A549 (cell line): Measurements from ENCODE around the gene MYH7B. TPM values are rescaled to one million over a fixed set of nuclear protein-coding genes. Genes with fewer than 3 reads are reported as not detected.

ENCODE experiments used
- ATAC-seq, 2 experiments: fragments of 200-7000 bp in 1 of 2; fragments of >200 bp in 1 of 2; cut with Nextera tagmentation in 1 of 2; cut with Tn5 transposase in 1 of 2; 3 replicates each; pipeline versions ENCODE4 v1.8.0 to v1.9.1; 2018 to 2020; ENCODE audit warnings: mild to moderate bottlenecking in 1 of 2, moderate library complexity in 1 of 2
- CTCF ChIA-PET: fragments of 300-600 bp; sonication (Branson Sonifier 250); formaldehyde crosslinking; extraction: SDS; loops from one replicate; lab custom pipeline; 2021; ENCODE audit warnings: antibody characterized with exemption, inconsistent platforms; lab: Yijun Ruan, JAX
- POLR2A ChIA-PET: fragments of 350-600 bp; formaldehyde crosslinking; extraction: SDS; loops from one replicate; lab custom pipeline; 2021; ENCODE audit warnings: antibody characterized with exemption, inconsistent platforms; lab: Yijun Ruan, JAX
- DNase-seq, 2 experiments: peaks; one replicate each; pipeline versions ENCODE4 v3.0.0 to v3.0.0-alpha.2; 2011 to 2016; ENCODE audit warnings: low read depth in 1 of 2, low spot score in 1 of 2
- FAIRE-seq: peaks from 2 replicates; lab custom pipeline; 2011; peaks lifted over from hg19 to GRCh38; lab: Jason Lieb, UNC
- H3K27ac ChIP-seq, 2 experiments: fragments of >200 bp; sonication (Bioruptor Twin); formaldehyde crosslinking; 3 replicates each; pipeline ENCODE4 v1.5.1; 2016 to 2017
- H3K4me1 ChIP-seq: fragments of >200 bp; sonication (Bioruptor Twin); formaldehyde crosslinking; 3 replicates; pipeline ENCODE4 v1.6.1; 2016
- H3K4me2 ChIP-seq: fragments of >200 bp; sonication (Bioruptor Twin); formaldehyde crosslinking; 3 replicates; pipeline ENCODE4 v1.6.1; 2016
- H3K4me3 ChIP-seq: fragments of >200 bp; sonication (Bioruptor Twin); formaldehyde crosslinking; 3 replicates; pipeline ENCODE4 v1.5.1; 2016
- H3K9me3 ChIP-seq: fragments of >200 bp; sonication (Bioruptor Twin); formaldehyde crosslinking; 3 replicates; pipeline ENCODE4 v1.6.1; 2016
- ATOH8 ChIP-seq: fragments of 250-450 bp; sonication (Bioruptor Pico); IDR thresholded peaks from 2 replicates; pipeline ENCODE4 v1.5.0; 2020; ENCODE audit warnings: low read depth, mild to moderate bottlenecking, moderate library complexity
- BCL3 ChIP-seq: fragments of >200 bp; sonication (Bioruptor Twin); formaldehyde crosslinking; IDR thresholded peaks from 3 replicates; pipeline ENCODE4 v1.6.1; 2016
- CBX2 ChIP-seq: fragments of 200-600 bp; sonication (generic); IDR thresholded peaks from 2 replicates; pipeline ENCODE4 v1.6.1; 2016; ENCODE audit warnings: low read depth, mild to moderate bottlenecking, borderline replicate concordance
- CBX8 ChIP-seq: fragments of 200-600 bp; sonication (generic); IDR thresholded peaks from 2 replicates; pipeline ENCODE4 v1.6.1; 2016
- EHF ChIP-seq: fragments of 250-450 bp; sonication (Bioruptor Pico); IDR thresholded peaks from 2 replicates; pipeline ENCODE4 v1.5.0; 2020; ENCODE audit warnings: mild to moderate bottlenecking
- ESRRA ChIP-seq: fragments of 150-350 bp; IDR thresholded peaks from 2 replicates; pipeline ENCODE4 v1.6.1; 2014; ENCODE audit warnings: mild to moderate bottlenecking, low read length, borderline replicate concordance
- HDAC2 ChIP-seq: fragments of 200-600 bp; sonication (generic); IDR thresholded peaks from 2 replicates; pipeline ENCODE4 v1.6.1; 2016
- HES2 ChIP-seq: fragments of >200 bp; sonication (Bioruptor Twin); formaldehyde crosslinking; IDR thresholded peaks from 2 replicates; pipeline ENCODE4 v1.6.1; 2016
- HEYL ChIP-seq: fragments of 250-450 bp; sonication (Bioruptor Pico); IDR thresholded peaks from 2 replicates; pipeline ENCODE4 v1.8.0; 2021; ENCODE audit warnings: mild to moderate bottlenecking, moderate library complexity
- HOXA7 ChIP-seq: fragments of 250-450 bp; sonication (Bioruptor Pico); IDR thresholded peaks from 2 replicates; pipeline ENCODE4 v1.5.0; 2020; ENCODE audit warnings: mild to moderate bottlenecking, moderate library complexity
- HOXB5 ChIP-seq: fragments of 250-450 bp; sonication (Bioruptor Pico); IDR thresholded peaks from 2 replicates; pipeline ENCODE4 v1.5.0; 2020; ENCODE audit warnings: mild to moderate bottlenecking, moderate library complexity
- JUNB ChIP-seq: fragments of >200 bp; sonication (Bioruptor Twin); formaldehyde crosslinking; IDR thresholded peaks from 2 replicates; pipeline ENCODE4 v1.6.1; 2016
- MAX ChIP-seq: IDR thresholded peaks from 2 replicates; pipeline ENCODE4 v1.6.1; 2012
- NFE2L2 ChIP-seq: fragments of 150-350 bp; conservative IDR thresholded peaks from 2 replicates; pipeline ENCODE4 v1.6.1; 2014; ENCODE audit warnings: low read length
- NPAS2 ChIP-seq: fragments of 250-450 bp; sonication (Bioruptor Pico); IDR thresholded peaks from 2 replicates; pipeline ENCODE4 v1.8.0; 2022; ENCODE audit warnings: mild to moderate bottlenecking, moderate library complexity, borderline replicate concordance
- RAD21 ChIP-seq, 2 experiments: fragments of >200 bp in 1 of 2; sonication (Bioruptor Twin) in 1 of 2; formaldehyde crosslinking in 1 of 2; IDR thresholded peaks in 1 of 2; conservative IDR thresholded peaks in 1 of 2; 2 replicates in 1 of 2; 3 replicates in 1 of 2; pipeline ENCODE4 v1.6.1; 2012 to 2018; ENCODE audit warnings: inconsistent platforms in 1 of 2
- RCOR1 ChIP-seq: fragments of 150-350 bp; IDR thresholded peaks from 2 replicates; pipeline ENCODE4 v1.6.1; 2014; ENCODE audit warnings: antibody characterized with exemption, low read length, low read depth
- RNF2 ChIP-seq: fragments of 200-600 bp; sonication (generic); IDR thresholded peaks from 2 replicates; pipeline ENCODE4 v1.6.1; 2016; ENCODE audit warnings: low read depth, mild to moderate bottlenecking, antibody characterized with exemption, moderate library complexity, borderline replicate concordance
- SMC3 ChIP-seq: fragments of >200 bp; sonication (Bioruptor Twin); formaldehyde crosslinking; IDR thresholded peaks from 3 replicates; pipeline ENCODE4 v1.6.1; 2018; ENCODE audit warnings: inconsistent platforms
- SREBF2 ChIP-seq: fragments of 450-650 bp; IDR thresholded peaks from 2 replicates; pipeline ENCODE4 v1.6.1; 2014; ENCODE audit warnings: mild to moderate bottlenecking, moderate library complexity
- ZFP36 ChIP-seq: fragments of 450-650 bp; IDR thresholded peaks from 2 replicates; pipeline ENCODE4 v1.6.1; 2014; ENCODE audit warnings: borderline replicate concordance; ENCODE audit not compliant: partially characterized antibody
- ZSCAN20 ChIP-seq: fragments of 250-450 bp; sonication (Bioruptor Pico); IDR thresholded peaks from 2 replicates; pipeline ENCODE4 v1.8.0; 2022; ENCODE audit warnings: mild to moderate bottlenecking, moderate library complexity
- WGBS: methylation state at CpG from one replicate; pipeline ENCODE4 v1.1.6; 2017; ENCODE audit errors: missing lambda C conversion rate; 5-methylcytosine and 5-hydroxymethylcytosine counted together
- polyA plus RNA-seq, 4 experiments: library from polyadenylated mRNA; depleted of rRNA in 3 of 4; stranded (reverse); fragments of >200 nt; fragmentation: RNase III in 1 of 4; extraction: RNeasy Plus Mini Kit Qiagen cat#74134 plus additional on column Dnase treatment in 1 of 4; gene quantifications; 2 replicates in 3 of 4; 3 replicates in 1 of 4; pipeline ENCODE4 v1.2.3, GENCODE V29; 2011 to 2017
- TF ChIP-seq, protein P1 (sequence below): fragments of 250-450 bp; sonication (Bioruptor Pico); IDR thresholded peaks from 2 replicates; pipeline ENCODE4 v1.5.0; 2021; ENCODE audit warnings: mild to moderate bottlenecking, moderate library complexity, borderline replicate concordance
- TF ChIP-seq, protein P2 (sequence below): fragments of 200-600 bp; sonication (generic); IDR thresholded peaks from 2 replicates; pipeline ENCODE4 v1.6.1; 2016; ENCODE audit warnings: antibody characterized with exemption, mild to moderate bottlenecking, moderate library complexity

MYH7B gene
- polyA plus RNA-seq, 2 of the 4 experiments (the other 2 are of a cell fraction), result 0.03 to 0.23 TPM

- ChIA-PET CTCF (interaction anchor here (0.8 to 1.3 kb wide), 2 partner anchors 15 to 67 kb away, joined by 3 to 4 read pairs; no protein-coding TSS in a partner anchor), POLR2A (no interaction called here)
- ATAC-seq, result no peak
- FAIRE-seq, result no peak
- Histone ChIP-seq H3K4me2 (no peak overlapping the region), H3K4me1 (peaks cover 10% of the 10 kb centered on the region; the same call in 2 of the 3 replicates), H3K4me3 (no peak overlapping the region), H3K27ac (no peak overlapping the region), H3K9me3 (no peaks in the 10 kb centered on the region)
- no peak for DNase-seq
- TF ChIP-seq EHF (CRISPR knock-in tag), result no peak
- no peak for TF ChIP-seq JUNB
- TF ChIP-seq RAD21 (conservative IDR thresholded peaks at IDR 0.05 in 1 of 2, IDR thresholded peaks at IDR 0.05 in 1 of 2), result no peak
- no peak for TF ChIP-seq SREBF2
- TF ChIP-seq MAX, result no peak
Observed at GRCh38 chr20:34947336-34947735, 8.3 kb upstream of the MYH7B start.

- Histone ChIP-seq H3K27ac (no peak overlapping the region), H3K4me3 (no peak overlapping the region), H3K9me3 (no peaks in the 10 kb centered on the region), H3K4me1 (peaks cover 10% of the 10 kb centered on the region; the same call in 2 of the 3 replicates), H3K4me2 (no peak overlapping the region)
- no peak for DNase-seq
- ChIA-PET POLR2A (no interaction called here), CTCF (interaction anchor here (0.8 to 13.1 kb wide), 5 partner anchors 9 to 74 kb away, joined by 3 to 207 read pairs (median 3); partner anchors contain the start of genes ACSS2 and GGT7)
- FAIRE-seq, result no peak
- no peak for ATAC-seq
- TF ChIP-seq CBX2 (no peak), HOXA7 (CRISPR knock-in tag) (no peak), JUNB (no peak), BCL3 (no peak), RCOR1 (no peak), ESRRA (no peak), CBX8 (no peak), ATOH8 (no peak), RNF2 (no peak), EHF (CRISPR knock-in tag) (no peak), HES2 (no peak), SMC3 (no peak)
- TF ChIP-seq, protein P1, sequence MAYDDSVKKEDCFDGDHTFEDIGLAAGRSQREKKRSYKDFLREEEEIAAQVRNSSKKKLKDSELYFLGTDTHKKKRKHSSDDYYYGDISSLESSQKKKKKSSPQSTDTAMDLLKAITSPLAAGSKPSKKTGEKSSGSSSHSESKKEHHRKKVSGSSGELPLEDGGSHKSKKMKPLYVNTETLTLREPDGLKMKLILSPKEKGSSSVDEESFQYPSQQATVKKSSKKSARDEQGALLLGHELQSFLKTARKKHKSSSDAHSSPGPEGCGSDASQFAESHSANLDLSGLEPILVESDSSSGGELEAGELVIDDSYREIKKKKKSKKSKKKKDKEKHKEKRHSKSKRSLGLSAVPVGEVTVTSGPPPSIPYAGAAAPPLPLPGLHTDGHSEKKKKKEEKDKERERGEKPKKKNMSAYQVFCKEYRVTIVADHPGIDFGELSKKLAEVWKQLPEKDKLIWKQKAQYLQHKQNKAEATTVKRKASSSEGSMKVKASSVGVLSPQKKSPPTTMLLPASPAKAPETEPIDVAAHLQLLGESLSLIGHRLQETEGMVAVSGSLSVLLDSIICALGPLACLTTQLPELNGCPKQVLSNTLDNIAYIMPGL (CRISPR knock-in tag), result no peak
Observed at GRCh38 chr20:34948030-34948429, 7.6 kb upstream of the MYH7B start.

DNA sequence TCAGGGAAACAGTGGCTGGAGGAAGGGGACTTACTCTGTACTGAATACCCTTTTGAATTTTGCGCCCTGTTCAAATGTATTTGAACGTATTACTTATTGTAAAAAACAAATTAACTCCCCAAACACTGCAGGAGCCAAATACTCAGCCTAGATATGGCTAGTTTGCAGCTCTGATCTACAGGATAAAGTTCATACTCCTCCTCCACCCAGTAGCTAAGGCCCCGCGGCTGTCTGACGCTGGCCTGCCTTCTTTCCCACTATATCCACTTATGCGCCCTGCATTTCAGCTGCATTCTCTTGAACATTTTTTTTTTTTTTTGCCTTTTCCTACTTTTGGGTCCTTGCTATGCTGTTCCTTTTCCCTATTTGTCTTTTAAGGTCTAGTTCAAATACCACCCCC lies 6.5 kb upstream of the MYH7B start:
- no peak overlapping the region for H3K27ac ChIP-seq
- no peak for DNase-seq
- H3K4me1 ChIP-seq, result peaks cover 6% of the 10 kb centered on the region; the same call in 2 of the 3 replicates
- POLR2A ChIA-PET, result no interaction called here
- CTCF ChIA-PET, result interaction anchor here (0.7 to 13.1 kb wide), 4 partner anchors 18 to 469 kb away, joined by 3 to 207 read pairs (median 3); partner anchors contain the start of genes ACSS2 and GGT7
- WGBS, result 98% methylated on average over 6 of the region's 6 CpGs
- H3K4me2 ChIP-seq, result no peak overlapping the region
- H3K4me3 ChIP-seq, result no peak overlapping the region
- ATAC-seq, result no peak
- FAIRE-seq, result no peak
- H3K9me3 ChIP-seq, result no peaks in the 10 kb centered on the region
- no peak for TF ChIP-seq ESRRA
- no peak for TF ChIP-seq NPAS2 (CRISPR knock-in tag)
- no peak for TF ChIP-seq HDAC2
- TF ChIP-seq HOXB5 (CRISPR knock-in tag), result no peak
- TF ChIP-seq HEYL (CRISPR knock-in tag), result no peak
- no peak for TF ChIP-seq SREBF2
- no peak for TF ChIP-seq ZFP36
- TF ChIP-seq ZSCAN20 (CRISPR knock-in tag), result no peak
- TF ChIP-seq, protein P1 (CRISPR knock-in tag), result no peak
- TF ChIP-seq, protein P2, sequence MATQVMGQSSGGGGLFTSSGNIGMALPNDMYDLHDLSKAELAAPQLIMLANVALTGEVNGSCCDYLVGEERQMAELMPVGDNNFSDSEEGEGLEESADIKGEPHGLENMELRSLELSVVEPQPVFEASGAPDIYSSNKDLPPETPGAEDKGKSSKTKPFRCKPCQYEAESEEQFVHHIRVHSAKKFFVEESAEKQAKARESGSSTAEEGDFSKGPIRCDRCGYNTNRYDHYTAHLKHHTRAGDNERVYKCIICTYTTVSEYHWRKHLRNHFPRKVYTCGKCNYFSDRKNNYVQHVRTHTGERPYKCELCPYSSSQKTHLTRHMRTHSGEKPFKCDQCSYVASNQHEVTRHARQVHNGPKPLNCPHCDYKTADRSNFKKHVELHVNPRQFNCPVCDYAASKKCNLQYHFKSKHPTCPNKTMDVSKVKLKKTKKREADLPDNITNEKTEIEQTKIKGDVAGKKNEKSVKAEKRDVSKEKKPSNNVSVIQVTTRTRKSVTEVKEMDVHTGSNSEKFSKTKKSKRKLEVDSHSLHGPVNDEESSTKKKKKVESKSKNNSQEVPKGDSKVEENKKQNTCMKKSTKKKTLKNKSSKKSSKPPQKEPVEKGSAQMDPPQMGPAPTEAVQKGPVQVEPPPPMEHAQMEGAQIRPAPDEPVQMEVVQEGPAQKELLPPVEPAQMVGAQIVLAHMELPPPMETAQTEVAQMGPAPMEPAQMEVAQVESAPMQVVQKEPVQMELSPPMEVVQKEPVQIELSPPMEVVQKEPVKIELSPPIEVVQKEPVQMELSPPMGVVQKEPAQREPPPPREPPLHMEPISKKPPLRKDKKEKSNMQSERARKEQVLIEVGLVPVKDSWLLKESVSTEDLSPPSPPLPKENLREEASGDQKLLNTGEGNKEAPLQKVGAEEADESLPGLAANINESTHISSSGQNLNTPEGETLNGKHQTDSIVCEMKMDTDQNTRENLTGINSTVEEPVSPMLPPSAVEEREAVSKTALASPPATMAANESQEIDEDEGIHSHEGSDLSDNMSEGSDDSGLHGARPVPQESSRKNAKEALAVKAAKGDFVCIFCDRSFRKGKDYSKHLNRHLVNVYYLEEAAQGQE, result no peak
- no peak for TF ChIP-seq RAD21 (conservative IDR thresholded peaks at IDR 0.05 in 1 of 2, IDR thresholded peaks at IDR 0.05 in 1 of 2)
- TF ChIP-seq NFE2L2, result no peak
